HepG2 (cell line): Measurements from ENCODE around the gene REST. TPM values are rescaled to one million over a fixed set of nuclear protein-coding genes. Genes with fewer than 3 reads are reported as not detected.
A peak's percentile ranks its signal among the peaks of the same experiment; 100 is the strongest.

ENCODE experiments used
- CCDC6 ChIP-seq: sonication (generic); formaldehyde crosslinking; IDR thresholded peaks from 2 replicates; pipeline ENCODE4 v1.8.1; 2022; ENCODE audit warnings: mild to moderate bottlenecking, missing genetic modification reagents, moderate library complexity
- ELF3 ChIP-seq: IDR thresholded peaks from 2 replicates; pipeline ENCODE4 v1.6.1; 2016; ENCODE audit warnings: missing genetic modification reagents, missing compliant biosample characterization
- FOXC1 ChIP-seq: sonication (generic); formaldehyde crosslinking; IDR thresholded peaks from 2 replicates; pipeline ENCODE4 v1.8.0; 2022; ENCODE audit warnings: mild to moderate bottlenecking, missing genetic modification reagents, borderline replicate concordance
- HHEX ChIP-seq: IDR thresholded peaks from 2 replicates; pipeline ENCODE4 v1.6.1; 2016; ENCODE audit warnings: control low read depth
- HOXD1 ChIP-seq: sonication (generic); formaldehyde crosslinking; IDR thresholded peaks from 2 replicates; pipeline ENCODE4 v1.5.0; 2020; ENCODE audit warnings: missing genetic modification reagents
- KDM5A ChIP-seq: fragments of 200-600 bp; sonication (generic); IDR thresholded peaks from 2 replicates; pipeline ENCODE4 v1.7.0; 2018; ENCODE audit warnings: antibody characterized with exemption, mild to moderate bottlenecking, low read length, borderline replicate concordance
- KLF6 ChIP-seq: IDR thresholded peaks from 2 replicates; pipeline ENCODE4 v1.8.0; 2016; ENCODE audit warnings: missing biosample characterization, missing genetic modification reagents
- MEF2D ChIP-seq: sonication (generic); formaldehyde crosslinking; IDR thresholded peaks from 2 replicates; pipeline ENCODE4 v1.5.1; 2020; ENCODE audit warnings: mild to moderate bottlenecking, missing genetic modification reagents
- NCOA2 ChIP-seq: sonication (generic); formaldehyde crosslinking; IDR thresholded peaks from 2 replicates; pipeline ENCODE4 v1.8.0; 2022; ENCODE audit warnings: inconsistent platforms
- NFE2L2 ChIP-seq: fragments of 150-350 bp; IDR thresholded peaks from 2 replicates; pipeline ENCODE4 v1.6.1; 2014; ENCODE audit warnings: low read length
- NR2C2 ChIP-seq: sonication (generic); formaldehyde crosslinking; IDR thresholded peaks from 2 replicates; pipeline ENCODE4 v1.4.0; 2020; ENCODE audit warnings: missing genetic modification reagents, mild to moderate bottlenecking, moderate library complexity, borderline replicate concordance
- SP2 ChIP-seq: sonication (generic); formaldehyde crosslinking; IDR thresholded peaks from 2 replicates; pipeline ENCODE4 v1.5.1; 2020; ENCODE audit warnings: mild to moderate bottlenecking, missing genetic modification reagents
- SP5 ChIP-seq: IDR thresholded peaks from 2 replicates; pipeline ENCODE4 v1.6.1; 2016; ENCODE audit warnings: low read depth, borderline replicate concordance
- SPEN ChIP-seq: sonication (generic); formaldehyde crosslinking; IDR thresholded peaks from 2 replicates; pipeline ENCODE4 v1.5.1; 2020; ENCODE audit warnings: low read depth, mild to moderate bottlenecking, missing genetic modification reagents
- THAP11 ChIP-seq: IDR thresholded peaks from 2 replicates; pipeline ENCODE4 v1.6.1; 2016; ENCODE audit warnings: missing biosample characterization, missing genetic modification reagents
- ZBTB42 ChIP-seq: sonication (generic); formaldehyde crosslinking; IDR thresholded peaks from 2 replicates; pipeline ENCODE4 v1.5.0; 2020; ENCODE audit warnings: mild to moderate bottlenecking, missing genetic modification reagents
- ZMYM3 ChIP-seq: sonication (generic); formaldehyde crosslinking; IDR thresholded peaks from 2 replicates; pipeline ENCODE4 v1.5.1; 2020; ENCODE audit warnings: mild to moderate bottlenecking, missing genetic modification reagents
- ZNF557 ChIP-seq: sonication (generic); formaldehyde crosslinking; IDR thresholded peaks from 2 replicates; pipeline ENCODE4 v1.4.0; 2020; ENCODE audit warnings: missing genetic modification reagents
- ZNF644 ChIP-seq: IDR thresholded peaks from 2 replicates; pipeline ENCODE4 v1.6.1; 2016; ENCODE audit warnings: low read depth
- ZNF792 ChIP-seq: IDR thresholded peaks from 2 replicates; pipeline ENCODE4 v1.6.1; 2016
- polyA plus RNA-seq, 8 experiments: library from polyadenylated mRNA; depleted of rRNA in 3 of 8; stranded (reverse) in 7 of 8; unstranded in 1 of 8; fragments of >200 nt; fragmentation: Illumina TruSeq in 4 of 8; extraction: Trizol in 4 of 8; gene quantifications; 2 replicates each; pipeline versions ENCODE4 v1.2.1 to v1.2.3, GENCODE V29; 2011 to 2016; ENCODE audit warnings: low read depth in 4 of 8, missing spikeins in 1 of 8, mixed read lengths in 1 of 8; ENCODE audit not compliant: insufficient read depth in 1 of 8
- total RNA-seq, 5 experiments: library from RNA; depleted of rRNA; stranded (reverse); fragments of >200 nt; fragmentation: Illumina TruSeq; extraction: Trizol; gene quantifications; 2 replicates each; pipeline ENCODE4 v1.2.3, GENCODE V29; 2016; ENCODE audit warnings: low read depth in 1 of 5
- TF ChIP-seq, protein P1 (sequence below): sonication (generic); formaldehyde crosslinking; IDR thresholded peaks from 2 replicates; pipeline ENCODE4 v1.4.0; 2020; ENCODE audit warnings: mild to moderate bottlenecking, low read depth, missing genetic modification reagents
- TF ChIP-seq, protein P2 (sequence below): sonication (generic); formaldehyde crosslinking; IDR thresholded peaks from 2 replicates; pipeline ENCODE4 v1.5.1; 2020; ENCODE audit warnings: missing genetic modification reagents, mild to moderate bottlenecking, borderline replicate concordance
- TF ChIP-seq, protein P3 (sequence below): IDR thresholded peaks from 2 replicates; pipeline ENCODE4 v1.6.1; 2012; ENCODE audit warnings: inconsistent platforms
- TF ChIP-seq, protein P4 (sequence below): sonication (generic); formaldehyde crosslinking; IDR thresholded peaks from 2 replicates; pipeline ENCODE4 v1.4.0; 2020; ENCODE audit warnings: mild to moderate bottlenecking, missing genetic modification reagents

Gene REST
- total and polyA plus RNA-seq, 2 of the 13 experiments (the other 11 are each of a cell fraction or from before 2014, with no cell fraction given), result 12.7 to 22.4 TPM

DNA sequence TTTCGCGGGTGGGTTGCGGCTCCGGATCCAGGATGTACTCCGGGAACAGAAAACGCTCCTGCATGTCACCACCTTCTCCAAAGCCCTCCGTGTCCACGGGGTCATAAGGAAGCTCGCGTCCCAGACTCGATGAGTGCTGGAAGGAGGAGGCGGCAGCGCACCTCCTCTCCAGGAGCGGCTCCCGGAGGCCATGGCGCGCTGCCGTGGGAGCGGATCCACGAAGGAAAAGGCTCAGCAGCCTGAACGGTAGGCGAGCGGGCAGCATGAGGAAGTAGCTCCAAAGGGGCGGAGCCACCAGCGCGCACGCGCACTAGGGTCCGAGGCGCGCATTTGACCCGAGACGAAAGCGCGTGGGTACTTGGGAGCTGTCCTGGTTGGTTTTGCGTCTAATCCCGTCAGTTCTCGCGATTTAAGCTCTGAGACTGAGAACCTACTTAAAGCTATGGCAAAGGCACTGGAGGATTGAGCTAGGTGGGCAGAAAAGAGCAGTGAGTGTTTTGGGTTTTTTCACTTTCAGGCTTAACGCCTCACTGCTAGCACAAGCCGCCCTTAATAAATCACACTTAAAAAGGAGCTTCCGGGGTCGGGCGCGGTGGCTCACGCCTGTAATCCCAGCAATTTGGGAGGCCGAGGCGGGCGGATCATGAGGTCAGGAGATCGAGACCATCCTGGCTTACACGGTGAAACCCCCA is 69.8 kb downstream of the REST start, which contains the start of gene NOA1 (continued):
- TF ChIP-seq SPEN (CRISPR knock-in tag) (peak; percentile 53; the same call in 1 of the 2 replicates), NR2C2 (peak; percentile 86), ZBTB42 (CRISPR knock-in tag) (0 out of 2 replicates have a peak, but pooled peaks have one; percentile 3), ZNF792 (peak; percentile 42; the same call in 1 of the 2 replicates), MEF2D (CRISPR knock-in tag) (peak; percentile 19; the same call in 1 of the 2 replicates), ZMYM3 (CRISPR knock-in tag) (peak; percentile 78), HOXD1 (CRISPR knock-in tag) (no peak), ELF3 (CRISPR knock-in tag) (peak; percentile 92), SP2 (CRISPR knock-in tag) (no peak), KDM5A (peak; percentile 73; the same call in 1 of the 2 replicates), ZNF644 (no peak), NCOA2 (no peak; the same call in 1 of the 2 replicates), CCDC6 (CRISPR knock-in tag) (no peak), KLF6 (CRISPR knock-in tag) (peak; percentile 13; the same call in 1 of the 2 replicates), NFE2L2 (no peak), HHEX (CRISPR knock-in tag) (0 out of 2 replicates have a peak, but pooled peaks have one; percentile 18), FOXC1 (peak; percentile 48; the same call in 1 of the 2 replicates), ZNF557 (CRISPR knock-in tag) (0 out of 2 replicates have a peak, but pooled peaks have one; percentile 25), SP5 (CRISPR knock-in tag) (peak; percentile 16; the same call in 1 of the 2 replicates), THAP11 (peak; percentile 76)
- TF ChIP-seq, protein P1, sequence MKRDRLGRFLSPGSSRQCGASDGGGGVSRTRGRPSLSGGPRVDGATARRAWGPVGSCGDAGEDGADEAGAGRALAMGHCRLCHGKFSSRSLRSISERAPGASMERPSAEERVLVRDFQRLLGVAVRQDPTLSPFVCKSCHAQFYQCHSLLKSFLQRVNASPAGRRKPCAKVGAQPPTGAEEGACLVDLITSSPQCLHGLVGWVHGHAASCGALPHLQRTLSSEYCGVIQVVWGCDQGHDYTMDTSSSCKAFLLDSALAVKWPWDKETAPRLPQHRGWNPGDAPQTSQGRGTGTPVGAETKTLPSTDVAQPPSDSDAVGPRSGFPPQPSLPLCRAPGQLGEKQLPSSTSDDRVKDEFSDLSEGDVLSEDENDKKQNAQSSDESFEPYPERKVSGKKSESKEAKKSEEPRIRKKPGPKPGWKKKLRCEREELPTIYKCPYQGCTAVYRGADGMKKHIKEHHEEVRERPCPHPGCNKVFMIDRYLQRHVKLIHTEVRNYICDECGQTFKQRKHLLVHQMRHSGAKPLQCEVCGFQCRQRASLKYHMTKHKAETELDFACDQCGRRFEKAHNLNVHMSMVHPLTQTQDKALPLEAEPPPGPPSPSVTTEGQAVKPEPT (CRISPR knock-in tag), result no peak
- TF ChIP-seq, protein P2, sequence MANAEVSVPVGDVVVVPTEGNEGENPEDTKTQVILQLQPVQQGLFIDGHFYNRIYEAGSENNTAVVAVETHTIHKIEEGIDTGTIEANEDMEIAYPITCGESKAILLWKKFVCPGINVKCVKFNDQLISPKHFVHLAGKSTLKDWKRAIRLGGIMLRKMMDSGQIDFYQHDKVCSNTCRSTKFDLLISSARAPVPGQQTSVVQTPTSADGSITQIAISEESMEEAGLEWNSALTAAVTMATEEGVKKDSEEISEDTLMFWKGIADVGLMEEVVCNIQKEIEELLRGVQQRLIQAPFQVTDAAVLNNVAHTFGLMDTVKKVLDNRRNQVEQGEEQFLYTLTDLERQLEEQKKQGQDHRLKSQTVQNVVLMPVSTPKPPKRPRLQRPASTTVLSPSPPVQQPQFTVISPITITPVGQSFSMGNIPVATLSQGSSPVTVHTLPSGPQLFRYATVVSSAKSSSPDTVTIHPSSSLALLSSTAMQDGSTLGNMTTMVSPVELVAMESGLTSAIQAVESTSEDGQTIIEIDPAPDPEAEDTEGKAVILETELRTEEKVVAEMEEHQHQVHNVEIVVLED (CRISPR knock-in tag), result peak; percentile 52; the same call in 1 of the 2 replicates
- TF ChIP-seq, protein P3, sequence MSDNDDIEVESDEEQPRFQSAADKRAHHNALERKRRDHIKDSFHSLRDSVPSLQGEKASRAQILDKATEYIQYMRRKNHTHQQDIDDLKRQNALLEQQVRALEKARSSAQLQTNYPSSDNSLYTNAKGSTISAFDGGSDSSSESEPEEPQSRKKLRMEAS, result peak; percentile 72
- TF ChIP-seq, protein P4, sequence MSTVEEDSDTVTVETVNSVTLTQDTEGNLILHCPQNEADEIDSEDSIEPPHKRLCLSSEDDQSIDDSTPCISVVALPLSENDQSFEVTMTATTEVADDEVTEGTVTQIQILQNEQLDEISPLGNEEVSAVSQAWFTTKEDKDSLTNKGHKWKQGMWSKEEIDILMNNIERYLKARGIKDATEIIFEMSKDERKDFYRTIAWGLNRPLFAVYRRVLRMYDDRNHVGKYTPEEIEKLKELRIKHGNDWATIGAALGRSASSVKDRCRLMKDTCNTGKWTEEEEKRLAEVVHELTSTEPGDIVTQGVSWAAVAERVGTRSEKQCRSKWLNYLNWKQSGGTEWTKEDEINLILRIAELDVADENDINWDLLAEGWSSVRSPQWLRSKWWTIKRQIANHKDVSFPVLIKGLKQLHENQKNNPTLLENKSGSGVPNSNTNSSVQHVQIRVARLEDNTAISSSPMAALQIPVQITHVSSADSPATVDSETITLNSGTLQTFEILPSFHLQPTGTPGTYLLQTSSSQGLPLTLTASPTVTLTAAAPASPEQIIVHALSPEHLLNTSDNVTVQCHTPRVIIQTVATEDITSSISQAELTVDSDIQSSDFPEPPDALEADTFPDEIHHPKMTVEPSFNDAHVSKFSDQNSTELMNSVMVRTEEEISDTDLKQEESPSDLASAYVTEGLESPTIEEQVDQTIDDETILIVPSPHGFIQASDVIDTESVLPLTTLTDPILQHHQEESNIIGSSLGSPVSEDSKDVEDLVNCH (CRISPR knock-in tag), result no peak
